T-helper 2 cell treated with Interferon-gamma antibody and Interleukin-4, amounts not matched to agents 5 μg/mL and 100 μg/mL, for 36 hours (primary cell): ENCODE data around the gene ARAF.

ENCODE experiments used
- DNase-seq: peaks from one replicate; pipeline ENCODE4 v3.0.0; 2021; ENCODE audit warnings: low spot score
- H3K27ac Mint-ChIP-seq: one replicate; pipeline ENCODE4 v1.8.0; 2021; ENCODE audit warnings: mild to moderate bottlenecking, mixed read lengths
- H3K27me3 Mint-ChIP-seq: one replicate; pipeline ENCODE4 v1.8.0; 2021; ENCODE audit warnings: low read depth, mixed read lengths
- H3K36me3 Mint-ChIP-seq: one replicate; pipeline ENCODE4 v1.8.0; 2021; ENCODE audit warnings: low read depth, mixed read lengths
- H3K4me1 Mint-ChIP-seq: one replicate; pipeline ENCODE4 v1.8.0; 2021; ENCODE audit warnings: low read depth, mixed read lengths
- H3K4me3 Mint-ChIP-seq: one replicate; pipeline ENCODE4 v1.8.0; 2022; ENCODE audit warnings: mild to moderate bottlenecking, moderate library complexity, mixed read lengths
- H3K9me3 Mint-ChIP-seq: one replicate; pipeline ENCODE4 v1.8.0; 2021; ENCODE audit warnings: mixed read lengths

Gene ARAF

GRCh38 chrX:47556045-47556623, 4.9 kb upstream of the ARAF start:
- H3K27ac Mint-ChIP-seq, result peak overlapping the region; percentile 96
- DNase-seq, result peak; percentile 83

DNA sequence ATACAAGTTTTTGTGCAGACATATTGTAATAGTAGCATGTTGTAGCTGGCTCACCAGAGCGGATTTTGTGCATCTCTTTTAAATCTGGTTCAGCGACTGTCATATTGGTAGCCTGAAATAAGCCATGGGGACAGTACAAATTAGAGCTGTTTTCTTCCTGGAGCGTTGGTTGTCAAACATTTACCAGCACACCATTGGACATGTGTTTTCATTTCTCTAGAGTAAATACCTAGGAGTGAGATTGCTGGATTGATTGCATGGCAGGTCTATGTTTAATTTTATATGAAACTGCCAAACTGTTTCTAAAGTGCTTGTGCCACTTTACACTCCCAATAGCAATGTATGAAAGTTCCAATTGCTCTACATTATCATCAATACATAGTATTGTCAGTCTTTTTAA, 2.6 kb upstream of the ARAF start:
- no peak overlapping the region for H3K4me3 Mint-ChIP-seq
- H3K27me3 Mint-ChIP-seq, result no peaks in the 10 kb centered on the region
- H3K36me3 Mint-ChIP-seq, result peaks cover 7% of the 10 kb centered on the region
- peaks cover 24% of the 10 kb centered on the region for H3K4me1 Mint-ChIP-seq
- H3K27ac Mint-ChIP-seq, result no peak overlapping the region
- no peaks in the 10 kb centered on the region for H3K9me3 Mint-ChIP-seq
- no peak for DNase-seq

More at GRCh38 chrX:47556045-47556623, 4.9 kb upstream of the ARAF start:
- Mint-ChIP-seq H3K4me3 (peak overlapping the region; percentile 94), H3K9me3 (no peaks in the 10 kb centered on the region), H3K36me3 (no peaks in the 10 kb centered on the region), H3K4me1 (peaks cover 20% of the 10 kb centered on the region), H3K27me3 (no peaks in the 10 kb centered on the region)

- DNase-seq, result no peak
- peaks cover 32% of the 10 kb centered on the region for H3K4me1 Mint-ChIP-seq
- peak overlapping the region; percentile 96 for H3K4me3 Mint-ChIP-seq
- no peaks in the 10 kb centered on the region for H3K9me3 Mint-ChIP-seq
- peak overlapping the region; percentile 99 for H3K27ac Mint-ChIP-seq
- H3K27me3 Mint-ChIP-seq, result no peaks in the 10 kb centered on the region
- peaks cover 19% of the 10 kb centered on the region for H3K36me3 Mint-ChIP-seq
These were observed 649 bp upstream of the ARAF start for GRCh38 chrX:47560179-47560933.

GRCh38 chrX:47561659-47562151, 700 bp downstream of the ARAF start:
- no peak for DNase-seq
- Mint-ChIP-seq H3K4me1 (peaks cover 25% of the 10 kb centered on the region), H3K36me3 (peaks cover 21% of the 10 kb centered on the region), H3K4me3 (peak overlapping the region; percentile 96), H3K9me3 (no peaks in the 10 kb centered on the region), H3K27ac (peak overlapping the region; percentile 99), H3K27me3 (no peaks in the 10 kb centered on the region)

DNA sequence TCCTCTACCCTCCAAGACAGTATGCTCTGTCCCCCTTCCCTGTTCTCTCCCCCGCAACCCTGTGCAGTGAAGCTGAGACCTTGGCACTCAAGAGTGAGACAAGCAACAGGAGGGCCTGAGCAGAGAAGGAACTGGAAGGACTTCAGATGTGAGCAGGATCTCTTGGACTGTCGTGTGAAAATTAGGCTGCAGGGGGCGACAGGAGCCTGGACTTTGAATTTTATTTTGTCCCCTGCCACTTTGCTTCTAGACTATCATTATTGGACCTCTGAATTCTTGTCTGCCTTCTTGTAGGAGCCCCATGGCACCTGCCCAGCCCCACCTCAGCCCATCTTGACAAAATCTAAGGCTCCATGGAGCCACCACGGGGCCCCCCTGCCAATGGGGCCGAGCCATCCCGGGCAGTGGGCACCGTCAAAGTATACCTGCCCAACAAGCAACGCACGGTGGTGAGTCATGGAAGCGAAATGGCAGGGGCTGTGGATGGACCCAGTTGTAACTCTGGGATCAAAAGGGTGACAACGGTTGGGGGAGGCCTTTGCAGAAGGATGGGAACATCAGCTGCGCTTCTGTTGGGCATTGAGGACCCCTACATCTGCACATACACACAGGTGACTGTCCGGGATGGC, 1.7 kb downstream of the ARAF start:
- Mint-ChIP-seq H3K27ac (peak overlapping the region; percentile 81), H3K36me3 (peaks cover 24% of the 10 kb centered on the region)

GRCh38 chrX:47563801-47564315, 2.9 kb downstream of the ARAF start:
- peaks cover 23% of the 10 kb centered on the region for H3K4me1 Mint-ChIP-seq
- no peaks in the 10 kb centered on the region for H3K27me3 Mint-ChIP-seq
- H3K27ac Mint-ChIP-seq, result peak overlapping the region; percentile 79
- no peak for DNase-seq
- H3K4me3 Mint-ChIP-seq, result peak overlapping the region; percentile 61
- no peaks in the 10 kb centered on the region for H3K9me3 Mint-ChIP-seq
- peaks cover 30% of the 10 kb centered on the region for H3K36me3 Mint-ChIP-seq

More for the DNA sequence above, 1.7 kb downstream of the ARAF start:
- Mint-ChIP-seq H3K27me3 (no peaks in the 10 kb centered on the region), H3K9me3 (no peaks in the 10 kb centered on the region), H3K4me1 (peaks cover 23% of the 10 kb centered on the region), H3K4me3 (peak overlapping the region; percentile 79)
- DNase-seq, result no peak

GRCh38 chrX:47564438-47565085, 3.6 kb downstream of the ARAF start:
- H3K4me1 Mint-ChIP-seq, result peaks cover 23% of the 10 kb centered on the region
- peaks cover 37% of the 10 kb centered on the region for H3K36me3 Mint-ChIP-seq
- no peaks in the 10 kb centered on the region for H3K9me3 Mint-ChIP-seq
- DNase-seq, result no peak
- H3K4me3 Mint-ChIP-seq, result peak overlapping the region; percentile 30
- no peaks in the 10 kb centered on the region for H3K27me3 Mint-ChIP-seq
- H3K27ac Mint-ChIP-seq, result peak overlapping the region; percentile 79

- H3K36me3 Mint-ChIP-seq, result peaks cover 54% of the 10 kb centered on the region
- H3K27ac Mint-ChIP-seq, result no peak overlapping the region
- DNase-seq, result no peak
- no peaks in the 10 kb centered on the region for H3K27me3 Mint-ChIP-seq
- H3K9me3 Mint-ChIP-seq, result no peaks in the 10 kb centered on the region
- H3K4me3 Mint-ChIP-seq, result no peak overlapping the region
- peaks cover 12% of the 10 kb centered on the region for H3K4me1 Mint-ChIP-seq
These were observed 5.8 kb downstream of the ARAF start for GRCh38 chrX:47566841-47567240.

GRCh38 chrX:47568656-47569295, 7.8 kb downstream of the ARAF start:
- DNase-seq, result no peak
- H3K9me3 Mint-ChIP-seq, result no peaks in the 10 kb centered on the region
- H3K27me3 Mint-ChIP-seq, result no peaks in the 10 kb centered on the region
- no peak overlapping the region for H3K27ac Mint-ChIP-seq
- no peak overlapping the region for H3K4me3 Mint-ChIP-seq
- H3K36me3 Mint-ChIP-seq, result peaks cover 49% of the 10 kb centered on the region
- peaks cover 9% of the 10 kb centered on the region for H3K4me1 Mint-ChIP-seq

DNA sequence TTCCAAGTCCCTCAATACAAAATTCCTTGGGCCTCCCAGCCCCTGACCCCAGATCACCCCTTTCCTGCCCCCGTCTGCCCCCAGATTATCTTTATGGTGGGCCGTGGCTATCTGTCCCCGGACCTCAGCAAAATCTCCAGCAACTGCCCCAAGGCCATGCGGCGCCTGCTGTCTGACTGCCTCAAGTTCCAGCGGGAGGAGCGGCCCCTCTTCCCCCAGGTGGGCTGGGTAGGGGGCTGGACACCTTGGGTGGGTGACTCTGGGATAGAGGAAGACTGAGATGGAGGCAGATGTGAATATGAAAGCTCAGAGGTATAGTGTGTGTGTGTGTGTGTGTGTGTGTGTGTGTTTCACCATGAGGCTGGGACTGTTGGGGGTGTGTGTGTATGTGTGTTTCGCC, 9.8 kb downstream of the ARAF start:
- peaks cover 4% of the 10 kb centered on the region for H3K4me1 Mint-ChIP-seq
- H3K27ac Mint-ChIP-seq, result no peak overlapping the region
- no peaks in the 10 kb centered on the region for H3K27me3 Mint-ChIP-seq
- H3K4me3 Mint-ChIP-seq, result no peak overlapping the region
- H3K9me3 Mint-ChIP-seq, result no peaks in the 10 kb centered on the region
- DNase-seq, result no peak
- peaks cover 41% of the 10 kb centered on the region for H3K36me3 Mint-ChIP-seq

GRCh38 chrX:47571215-47571614, 10.2 kb downstream of the ARAF start:
- peaks cover 39% of the 10 kb centered on the region for H3K36me3 Mint-ChIP-seq
- H3K27ac Mint-ChIP-seq, result no peak overlapping the region
- H3K4me1 Mint-ChIP-seq, result peaks cover 4% of the 10 kb centered on the region
- no peaks in the 10 kb centered on the region for H3K27me3 Mint-ChIP-seq
- H3K4me3 Mint-ChIP-seq, result no peak overlapping the region
- DNase-seq, result no peak
- H3K9me3 Mint-ChIP-seq, result no peaks in the 10 kb centered on the region

- H3K4me3 Mint-ChIP-seq, result no peak overlapping the region
- H3K9me3 Mint-ChIP-seq, result no peaks in the 10 kb centered on the region
- peaks cover 39% of the 10 kb centered on the region for H3K36me3 Mint-ChIP-seq
These were observed 10.9 kb downstream of the ARAF start for GRCh38 chrX:47571896-47572295.

GRCh38 chrX:47572773-47573340, 11.9 kb downstream of the ARAF start:
- H3K27me3 Mint-ChIP-seq, result no peaks in the 10 kb centered on the region
- no peak overlapping the region for H3K4me3 Mint-ChIP-seq
- no peak overlapping the region for H3K27ac Mint-ChIP-seq
- H3K36me3 Mint-ChIP-seq, result peaks cover 36% of the 10 kb centered on the region
- DNase-seq, result no peak
- peaks cover 4% of the 10 kb centered on the region for H3K4me1 Mint-ChIP-seq
- no peaks in the 10 kb centered on the region for H3K9me3 Mint-ChIP-seq

More at GRCh38 chrX:47571896-47572295, 10.9 kb downstream of the ARAF start:
- no peak for DNase-seq
- no peak overlapping the region for H3K27ac Mint-ChIP-seq
- no peaks in the 10 kb centered on the region for H3K27me3 Mint-ChIP-seq
- peaks cover 4% of the 10 kb centered on the region for H3K4me1 Mint-ChIP-seq
